ENCODE results near the gene MAPK8IP3.

Gene MAPK8IP3

DNA sequence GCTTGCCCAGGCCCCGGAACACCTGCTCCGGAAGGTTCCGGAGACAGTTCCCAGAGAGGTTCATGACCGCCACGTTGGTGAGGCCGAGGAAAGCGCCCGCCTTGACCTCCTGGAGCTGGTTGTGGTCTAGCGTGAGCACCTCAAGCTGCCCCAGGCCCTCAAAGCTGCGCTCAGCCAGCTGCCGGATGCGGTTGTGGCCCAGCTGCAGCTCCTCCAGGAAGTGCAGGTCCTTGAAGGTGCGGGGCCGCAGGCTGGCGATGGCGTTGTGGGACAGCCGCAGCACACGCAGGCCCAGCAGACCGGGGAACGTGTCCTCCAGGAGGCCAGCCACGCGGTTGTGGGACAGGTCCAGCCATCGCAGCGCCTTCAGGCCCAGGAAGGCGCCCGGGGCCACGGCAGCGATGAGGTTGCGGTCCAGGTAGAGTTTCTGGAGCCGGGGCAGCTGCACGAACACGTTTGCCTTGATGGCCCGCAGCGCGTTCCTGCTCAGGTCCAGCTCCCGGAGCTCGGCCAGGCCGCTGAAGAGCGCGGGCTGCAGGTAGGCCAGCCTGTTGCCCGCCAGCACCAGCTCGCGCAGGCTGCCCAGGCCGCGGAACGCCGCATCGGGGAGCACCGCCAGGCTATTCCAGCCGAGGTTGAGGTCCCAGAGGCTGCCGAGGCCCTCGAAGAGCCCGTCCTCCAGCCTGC is 85.4 kb downstream of the MAPK8IP3 start:
- no peak for DNase-seq (ENCODE audit: low read depth)
- in situ Hi-C loops (cut with HindIII; ENCODE audit: low sequenced_read_pairs) = no loop called here
- no peak for TF ChIP-seq CTCF (IDR thresholded peaks at IDR 0.05; ENCODE audit: low read depth, low read length, missing control alignments)
- H3K4me3 ChIP-seq (ENCODE audit: low read depth, low read length) = no peak overlapping the region

DNA sequence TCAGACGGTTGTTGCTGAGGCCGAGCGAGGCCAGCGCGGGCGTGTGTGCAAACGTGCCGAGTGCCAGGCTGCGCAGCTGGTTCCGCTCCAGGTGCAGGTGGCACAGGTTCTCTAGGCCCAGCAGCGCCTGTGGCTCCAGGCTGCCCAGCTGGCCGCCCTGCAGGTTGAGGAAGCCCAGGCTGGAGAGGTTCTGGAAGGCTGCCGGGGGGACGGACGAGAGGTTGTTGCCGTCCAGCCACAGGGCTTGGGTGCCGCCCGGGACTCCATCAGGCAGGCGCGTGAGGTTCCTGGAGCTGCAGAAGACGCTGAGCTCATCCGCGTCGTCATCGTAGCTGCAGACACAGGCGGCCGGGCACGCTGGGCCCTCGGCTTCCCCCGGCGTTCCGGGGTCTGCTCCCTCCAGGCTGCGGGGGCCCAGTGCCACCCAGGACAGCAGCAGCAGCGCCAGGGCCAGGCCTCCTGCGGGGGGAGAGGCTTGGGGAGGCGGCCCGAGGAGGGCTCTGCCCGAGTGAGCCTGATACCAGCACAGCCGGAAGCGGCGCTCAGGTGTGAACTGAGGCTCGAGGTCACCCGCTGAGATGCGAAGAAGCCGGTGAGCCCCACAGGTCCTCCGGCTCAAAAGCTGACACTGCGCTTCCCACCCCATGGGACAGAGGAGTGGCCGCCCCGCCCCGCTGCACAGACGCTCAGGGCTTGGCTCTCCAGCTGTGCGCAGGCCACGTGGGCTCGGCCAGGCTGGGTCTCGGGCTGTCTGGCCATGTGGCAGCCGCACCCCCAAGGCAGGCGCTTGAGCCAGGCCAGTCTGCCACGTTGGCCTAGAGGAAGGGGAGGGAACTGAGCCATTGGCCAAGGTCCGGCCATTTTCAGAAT is 86.2 kb downstream of the MAPK8IP3 start:
- no peak for TF ChIP-seq CTCF (IDR thresholded peaks at IDR 0.05; ENCODE audit: low read depth, low read length, missing control alignments)
- in situ Hi-C loops (cut with HindIII; ENCODE audit: low sequenced_read_pairs) = no loop called here

DNA sequence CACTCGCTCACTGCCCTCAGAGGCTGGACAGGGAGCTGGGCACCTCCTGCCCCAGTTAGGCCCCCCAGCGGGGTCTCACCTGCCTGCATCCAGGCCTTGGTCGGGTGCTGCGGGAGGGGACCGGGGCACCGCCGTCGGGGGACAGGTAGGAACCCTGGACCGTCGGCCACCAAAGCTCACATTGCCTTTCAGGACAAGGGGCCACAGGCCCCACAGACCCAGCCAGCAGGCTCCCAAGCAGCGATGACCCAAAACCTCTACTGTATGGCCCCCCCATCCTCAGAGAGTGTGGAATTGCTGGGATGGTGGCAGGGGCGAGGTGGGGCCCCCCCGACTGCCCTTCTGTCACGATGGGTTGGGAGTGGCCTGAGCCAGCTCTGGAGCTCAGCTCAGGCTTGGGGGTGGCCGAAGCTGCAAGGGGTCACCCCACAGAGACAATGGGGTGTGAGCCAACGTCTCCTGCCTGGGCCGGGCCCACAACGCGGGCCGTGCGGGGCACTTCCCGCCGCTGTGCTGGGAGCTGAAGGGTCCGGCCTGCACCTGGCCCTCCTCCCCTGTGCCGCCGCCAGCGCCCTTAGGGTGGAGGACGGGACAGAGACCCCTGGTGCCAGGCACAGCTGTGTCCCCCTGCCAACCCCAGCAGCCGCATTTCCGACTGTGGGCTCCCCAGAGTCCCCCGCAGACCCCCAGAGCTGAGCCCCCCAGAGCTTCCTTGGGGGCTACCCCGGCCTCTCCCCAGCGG is 87.0 kb downstream of the MAPK8IP3 start:
- no peak for DNase-seq (ENCODE audit: low read depth)
- no peak for TF ChIP-seq CTCF (IDR thresholded peaks at IDR 0.05; ENCODE audit: low read depth, low read length, missing control alignments)
- in situ Hi-C loops (cut with HindIII; ENCODE audit: low sequenced_read_pairs) = no loop called here
- H3K4me3 ChIP-seq (ENCODE audit: low read depth, low read length) = no peak overlapping the region

More for the DNA sequence above, 86.2 kb downstream of the MAPK8IP3 start:
- H3K4me3 ChIP-seq (ENCODE audit: low read depth, low read length) = no peak overlapping the region
- DNase-seq (ENCODE audit: low read depth) = no peak

DNA sequence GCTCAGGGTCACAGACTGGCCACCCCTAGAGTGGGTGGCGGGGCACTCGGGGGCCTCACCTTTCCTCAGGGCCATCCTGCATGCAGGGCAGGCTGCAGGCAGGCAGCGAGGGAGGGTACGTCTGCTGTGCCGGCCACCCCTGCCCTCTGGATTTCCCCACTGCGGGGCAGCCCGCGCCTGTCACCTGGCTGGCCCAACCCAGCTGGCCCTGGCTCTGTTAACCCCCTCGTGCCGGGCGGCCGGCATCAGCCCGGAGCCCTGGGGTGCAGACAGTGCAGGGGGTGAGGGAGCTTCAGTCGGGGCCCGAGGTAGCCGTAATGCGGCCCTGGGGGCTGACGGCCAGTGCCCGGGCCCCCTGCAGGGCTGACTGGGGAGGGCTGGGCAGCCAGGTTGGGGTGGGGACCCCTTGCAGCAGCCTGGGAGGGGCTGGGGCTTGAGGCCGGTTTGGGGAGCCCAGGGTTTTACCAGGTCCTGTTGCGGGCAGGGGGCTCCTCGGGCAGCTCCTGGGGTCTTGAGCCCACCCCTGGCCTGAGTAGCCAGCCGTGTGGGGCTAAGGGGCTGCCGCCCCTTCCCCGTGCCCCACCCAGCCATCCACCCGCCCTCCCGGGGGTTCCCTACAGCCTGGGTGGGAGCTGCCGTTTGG is 87.7 kb downstream of the MAPK8IP3 start, which contains the start of gene IGFALS:
IGFALS (minus strand) TSS at position 128 of the 643 bp plus-strand sequence; CDS start at position 75, 53 bp downstream.
- in situ Hi-C loops (cut with HindIII; ENCODE audit: low sequenced_read_pairs) = no loop called here
- DNase-seq (ENCODE audit: low read depth) = no peak
- H3K4me3 ChIP-seq (ENCODE audit: low read depth, low read length) = no peak within 1 kb of the TSS
- no peak for TF ChIP-seq CTCF (IDR thresholded peaks at IDR 0.05; ENCODE audit: low read depth, low read length, missing control alignments)

GRCh38 chr16:1794221-1794871 is 88.4 kb downstream of the MAPK8IP3 start:
- H3K4me3 ChIP-seq (ENCODE audit: low read depth, low read length) = no peak overlapping the region
- no peak for TF ChIP-seq CTCF (IDR thresholded peaks at IDR 0.05; ENCODE audit: low read depth, low read length, missing control alignments)
- no peak for DNase-seq (ENCODE audit: low read depth)
- in situ Hi-C loops (cut with HindIII; ENCODE audit: low sequenced_read_pairs) = no loop called here
